ENCODE results near the gene ZNHIT6.
"Not testable (repeated sequence)": the region's sequence is repeated elsewhere in the genome, so short reads cannot be mapped to it uniquely, and the experiment has no call there.

ZNHIT6 gene

GRCh38 chr1:85665932-85666331 is 42.3 kb downstream of the ZNHIT6 start:
- no peak for DNase-seq

- no peak for DNase-seq
These were observed 44.9 kb downstream of the ZNHIT6 start for GRCh38 chr1:85663382-85663781.

GRCh38 chr1:85661767-85662166 is 46.5 kb downstream of the ZNHIT6 start:
- no peak for DNase-seq

- no peak for DNase-seq
These were observed 47.7 kb downstream of the ZNHIT6 start for GRCh38 chr1:85660541-85660940.

GRCh38 chr1:85659174-85659573 is 49.1 kb downstream of the ZNHIT6 start:
- DNase-seq = no peak

GRCh38 chr1:85656948-85657347 is 51.3 kb downstream of the ZNHIT6 start:
- DNase-seq = no peak

- DNase-seq = no peak
These were observed 52.0 kb downstream of the ZNHIT6 start for GRCh38 chr1:85656256-85656655.

- no peak for DNase-seq
These were observed 52.9 kb downstream of the ZNHIT6 start for GRCh38 chr1:85655315-85655714.

GRCh38 chr1:85654066-85654782 is 54.0 kb downstream of the ZNHIT6 start:
- no peak for DNase-seq

GRCh38 chr1:85652327-85652726 is 55.9 kb downstream of the ZNHIT6 start:
- no peak for DNase-seq

- DNase-seq = no peak
These were observed 57.6 kb downstream of the ZNHIT6 start for GRCh38 chr1:85650645-85651044.

- DNase-seq = no peak
These were observed 58.6 kb downstream of the ZNHIT6 start for GRCh38 chr1:85649591-85649990.

- not testable (repeated sequence) for DNase-seq
These were observed 66.4 kb downstream of the ZNHIT6 start for GRCh38 chr1:85641598-85642556.

- not testable (repeated sequence) for DNase-seq
These were observed 68.3 kb downstream of the ZNHIT6 start for GRCh38 chr1:85639920-85640319.

GRCh38 chr1:85638412-85638811 is 69.8 kb downstream of the ZNHIT6 start:
- no peak for DNase-seq

GRCh38 chr1:85630493-85630892 is 77.7 kb downstream of the ZNHIT6 start:
- DNase-seq = no peak

- no peak for DNase-seq
These were observed 78.7 kb downstream of the ZNHIT6 start for GRCh38 chr1:85629532-85629920.

GRCh38 chr1:85628791-85629531 is 79.3 kb downstream of the ZNHIT6 start:
- DNase-seq = peak; percentile 73

GRCh38 chr1:85626818-85627217 is 81.4 kb downstream of the ZNHIT6 start:
- no peak for DNase-seq

- DNase-seq = no peak
These were observed 83.9 kb downstream of the ZNHIT6 start for GRCh38 chr1:85624361-85624760.

- DNase-seq = peak; percentile 70
These were observed 85.2 kb downstream of the ZNHIT6 start for GRCh38 chr1:85623061-85623471.

- DNase-seq = no peak
These were observed 86.8 kb downstream of the ZNHIT6 start for GRCh38 chr1:85621430-85621829.

- DNase-seq = no peak
These were observed 90.6 kb downstream of the ZNHIT6 start for GRCh38 chr1:85617633-85618100.
